GM21447 (cell line): Measurements from ENCODE around the gene SEMA5B.

Experiments
- ATAC-seq: cut with Tn5 transposase; IDR thresholded peaks from one replicate; pipeline ENCODE4 v1.9.1; 2021; ENCODE audit not compliant: unreplicated experiment

Gene SEMA5B

DNA sequence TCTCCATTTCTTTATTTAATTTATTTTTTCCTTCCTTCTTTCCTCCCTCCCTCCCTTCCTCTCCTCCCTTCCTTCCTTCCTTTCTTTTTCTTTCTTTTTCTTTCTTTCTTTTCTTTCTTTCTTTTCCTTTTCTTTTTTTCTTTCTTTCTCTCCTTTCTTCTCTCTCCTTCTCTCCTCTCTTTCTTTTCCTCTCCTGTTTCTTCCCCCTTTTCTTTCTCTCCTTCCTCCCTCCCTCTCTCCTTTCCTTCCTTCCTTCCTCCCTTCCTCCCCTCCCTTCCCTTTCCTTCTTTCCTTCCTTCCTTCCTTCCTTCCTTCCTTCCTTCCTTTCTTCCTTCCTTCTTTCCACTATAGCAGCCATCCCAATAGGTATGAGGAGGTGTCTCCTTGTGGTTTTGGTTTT is 32.5 kb upstream of the SEMA5B start:
- no peak for ATAC-seq

DNA sequence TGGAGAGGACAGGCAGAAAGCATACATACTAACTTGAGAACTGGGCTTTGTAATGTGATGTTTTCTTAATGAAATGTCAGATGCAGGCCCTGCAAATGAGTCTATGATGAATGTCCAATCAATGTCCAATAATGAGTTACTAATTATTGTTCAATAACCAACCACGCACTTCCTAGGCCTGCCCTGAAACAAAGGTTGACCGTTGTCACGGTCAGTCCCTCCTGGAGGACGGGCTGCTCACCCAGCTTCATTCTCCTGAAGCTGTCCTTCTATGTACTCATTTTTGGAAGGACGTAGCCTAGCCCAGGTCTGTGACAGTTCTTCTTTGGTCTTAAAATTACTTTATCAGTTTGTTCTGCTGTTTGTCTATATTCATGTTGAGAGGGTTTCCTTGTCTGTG is 30.9 kb upstream of the SEMA5B start:
- no peak for ATAC-seq

DNA sequence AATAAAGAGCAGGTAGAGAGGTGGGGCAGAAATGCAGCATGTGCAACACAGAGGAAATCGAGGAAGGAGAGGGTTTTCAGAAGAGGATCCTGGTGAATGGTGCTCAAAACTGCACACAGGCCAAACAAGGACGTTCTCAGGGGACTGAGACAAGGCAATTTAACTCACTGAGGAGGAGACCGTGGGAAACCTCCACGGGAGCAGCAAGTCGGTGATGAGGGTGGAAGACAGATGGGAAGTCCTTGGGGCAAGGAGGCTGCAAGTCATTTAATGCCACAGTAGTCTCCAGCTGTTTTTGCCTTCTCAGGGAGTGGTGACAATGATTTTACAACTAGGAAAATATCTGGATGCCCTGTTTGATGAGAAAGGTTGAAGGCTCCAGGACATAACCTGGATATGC is 27.8 kb upstream of the SEMA5B start:
- ATAC-seq, result no peak

DNA sequence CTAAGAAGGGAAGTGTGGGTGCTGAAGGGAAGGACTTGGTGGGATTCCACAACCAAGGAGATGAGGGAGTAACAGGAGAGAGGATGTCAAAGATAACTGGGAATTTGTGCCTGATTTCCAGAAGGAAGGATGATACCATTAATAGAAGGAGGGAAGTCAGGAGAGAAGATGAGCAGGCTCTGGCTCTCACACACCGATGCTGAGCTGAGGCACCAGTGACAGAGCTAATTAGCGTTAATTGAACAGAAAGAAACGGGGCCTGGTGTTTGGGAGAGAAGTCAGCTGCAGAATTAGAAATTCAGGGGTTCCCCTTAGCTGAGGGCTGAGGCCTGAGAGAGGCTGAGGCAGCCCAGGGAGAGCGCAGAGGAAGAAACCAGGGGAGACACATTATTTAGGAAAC is 27.4 kb upstream of the SEMA5B start:
- ATAC-seq, result no peak

DNA sequence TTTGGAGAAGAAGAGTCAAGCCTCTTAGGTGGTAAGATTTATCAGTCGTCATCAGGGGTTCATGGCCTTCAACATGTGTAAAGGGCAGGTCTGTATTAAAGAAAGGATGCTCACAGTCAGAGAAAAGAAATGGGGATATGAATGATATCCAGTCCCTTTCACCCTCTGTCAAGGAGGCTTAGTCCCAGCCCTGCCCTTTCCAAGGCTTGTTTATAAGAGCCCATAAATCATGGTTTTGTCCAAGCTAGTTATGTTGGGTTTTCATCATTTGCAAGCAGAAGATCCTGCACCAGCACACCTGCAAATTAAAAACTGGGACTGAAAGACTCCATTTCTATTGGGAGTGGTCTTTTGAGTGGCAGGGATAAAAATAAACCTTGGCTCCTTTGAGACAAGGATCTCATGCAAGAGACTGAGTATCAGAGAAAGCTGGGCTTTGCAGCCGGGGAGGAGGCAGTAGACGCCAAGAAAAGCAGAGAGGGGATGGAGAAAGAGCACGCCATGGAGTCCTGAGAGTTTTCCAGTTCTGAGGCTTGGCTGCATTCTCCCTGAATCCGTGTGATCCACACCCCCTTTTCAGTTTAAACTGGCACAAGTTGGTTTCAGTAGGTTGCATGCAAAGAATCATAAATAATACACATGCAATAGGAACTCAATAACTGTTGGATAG is 26.7 kb upstream of the SEMA5B start:
- no peak for ATAC-seq

DNA sequence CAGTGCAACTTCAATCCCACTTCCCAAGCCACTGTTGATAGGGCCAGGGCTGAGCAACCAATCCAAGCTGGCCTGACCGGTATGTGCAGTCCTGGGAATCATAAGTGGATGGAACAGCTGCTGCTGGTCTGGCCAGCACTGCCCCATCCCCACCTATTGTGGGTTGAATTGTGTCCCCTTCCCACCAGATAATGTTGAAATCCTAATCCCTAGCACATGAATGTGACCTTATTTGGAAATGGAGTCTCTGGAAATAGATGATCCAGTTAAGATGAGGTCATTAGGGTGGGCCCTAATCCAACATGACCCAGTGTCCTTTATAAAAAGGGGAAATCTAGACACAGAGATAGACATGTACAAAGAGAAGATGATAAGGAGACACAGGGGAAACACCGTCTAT is 25.5 kb upstream of the SEMA5B start:
- no peak for ATAC-seq

DNA sequence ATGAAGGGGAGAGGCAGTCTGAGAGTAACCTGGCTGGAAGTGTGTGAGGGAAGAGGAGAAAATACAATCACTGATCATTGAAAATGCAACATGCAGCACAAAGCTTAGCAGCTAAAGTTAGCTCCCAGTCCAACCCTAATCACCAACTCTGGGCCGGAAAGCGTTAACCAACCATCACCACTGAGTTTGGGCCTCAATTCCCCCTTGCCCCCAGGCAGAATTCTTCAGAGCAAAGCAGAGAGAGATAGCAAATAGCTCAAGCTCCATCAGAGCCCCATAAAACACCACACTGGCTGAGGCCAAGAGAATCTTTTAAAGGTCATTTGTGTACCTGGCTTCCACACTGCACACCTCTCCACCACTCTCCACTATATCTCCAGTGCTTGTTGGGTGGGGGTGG is 23.1 kb upstream of the SEMA5B start:
- ATAC-seq, result no peak

DNA sequence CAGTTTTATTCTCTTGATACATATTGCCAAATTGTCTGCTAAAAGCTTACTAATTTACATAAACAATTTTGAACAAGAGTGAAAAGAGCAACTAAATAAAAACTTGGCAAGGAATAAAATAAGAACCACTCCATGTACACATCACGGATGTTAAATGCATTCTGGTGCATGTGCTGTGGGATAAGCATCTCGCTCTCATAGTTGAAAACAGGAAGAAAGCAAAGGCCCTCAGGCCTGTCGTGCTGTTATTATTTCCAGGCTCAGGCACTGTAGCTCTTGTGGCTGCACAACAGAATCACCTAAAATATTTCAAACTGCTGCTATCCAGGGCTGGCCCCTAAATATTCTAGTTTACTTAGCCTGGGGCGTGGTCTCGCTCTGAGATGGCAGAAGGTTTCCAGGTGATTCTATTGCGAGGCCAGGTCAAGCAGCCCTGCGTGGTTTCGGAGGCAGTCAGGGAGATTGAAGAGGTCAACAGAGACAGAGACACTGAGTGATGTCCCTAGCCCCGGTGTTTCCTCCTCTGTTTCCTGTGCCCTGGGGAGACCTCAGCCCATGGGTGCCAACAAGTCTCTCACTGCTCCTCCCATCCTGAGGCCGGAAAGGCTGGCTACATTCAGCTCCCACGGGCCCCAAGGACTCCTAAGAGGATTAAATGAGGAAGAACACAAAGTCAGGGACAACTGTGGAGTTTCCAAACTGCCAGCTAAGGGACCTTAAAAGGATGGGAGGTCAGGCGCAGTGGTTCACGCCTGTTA is 21.1 kb upstream of the SEMA5B start:
- no peak for ATAC-seq

DNA sequence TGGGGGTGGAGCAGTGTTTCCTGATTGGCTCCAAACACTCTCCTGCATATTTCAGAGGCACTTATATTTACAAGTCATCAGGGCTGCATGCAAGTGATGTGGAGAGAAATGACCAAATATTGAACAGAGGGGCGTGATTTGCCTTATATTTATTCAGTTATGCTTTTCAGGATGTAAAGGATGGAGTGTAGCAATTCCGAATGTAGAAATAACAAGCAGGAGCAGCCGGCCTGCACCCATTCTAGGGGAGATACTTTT is 19.4 kb upstream of the SEMA5B start:
- ATAC-seq, result no peak

DNA sequence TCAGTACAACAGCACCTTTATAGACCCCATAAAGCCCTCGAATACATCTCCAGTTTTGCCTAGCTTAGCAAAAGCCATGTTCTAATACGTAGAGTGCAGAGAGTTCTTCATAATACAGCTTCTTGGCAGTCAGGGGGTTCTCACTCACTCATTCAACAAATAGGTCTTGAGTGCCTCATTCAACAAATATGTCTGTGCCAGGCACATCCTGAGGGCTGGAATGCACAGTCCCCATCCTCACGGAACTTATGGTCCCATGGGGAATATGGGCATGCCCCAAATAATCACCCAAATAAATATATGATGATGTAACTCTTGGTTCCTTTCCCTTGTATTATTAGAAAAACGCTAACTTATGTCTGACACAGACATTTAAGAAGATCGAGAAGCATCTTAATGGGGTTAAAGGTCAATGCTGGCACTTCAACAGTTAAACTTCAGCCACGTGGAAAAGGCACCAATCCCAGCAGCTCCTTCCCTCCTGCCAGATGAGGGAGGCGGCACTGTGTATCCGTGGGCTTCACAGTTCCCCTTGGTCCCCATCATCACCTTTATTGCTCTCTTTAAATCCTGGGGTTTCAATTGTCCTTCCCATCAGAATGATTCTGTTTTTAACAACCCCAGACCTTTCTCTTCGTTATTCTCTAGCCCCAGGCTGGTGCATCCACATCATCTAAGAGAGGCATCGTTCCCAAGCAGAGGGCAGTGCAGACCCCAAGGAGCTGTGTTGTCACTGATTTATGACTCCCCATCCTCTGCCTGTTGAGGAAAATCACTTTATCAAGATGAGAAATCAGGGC is 18.9 kb upstream of the SEMA5B start:
- ATAC-seq, result no peak

DNA sequence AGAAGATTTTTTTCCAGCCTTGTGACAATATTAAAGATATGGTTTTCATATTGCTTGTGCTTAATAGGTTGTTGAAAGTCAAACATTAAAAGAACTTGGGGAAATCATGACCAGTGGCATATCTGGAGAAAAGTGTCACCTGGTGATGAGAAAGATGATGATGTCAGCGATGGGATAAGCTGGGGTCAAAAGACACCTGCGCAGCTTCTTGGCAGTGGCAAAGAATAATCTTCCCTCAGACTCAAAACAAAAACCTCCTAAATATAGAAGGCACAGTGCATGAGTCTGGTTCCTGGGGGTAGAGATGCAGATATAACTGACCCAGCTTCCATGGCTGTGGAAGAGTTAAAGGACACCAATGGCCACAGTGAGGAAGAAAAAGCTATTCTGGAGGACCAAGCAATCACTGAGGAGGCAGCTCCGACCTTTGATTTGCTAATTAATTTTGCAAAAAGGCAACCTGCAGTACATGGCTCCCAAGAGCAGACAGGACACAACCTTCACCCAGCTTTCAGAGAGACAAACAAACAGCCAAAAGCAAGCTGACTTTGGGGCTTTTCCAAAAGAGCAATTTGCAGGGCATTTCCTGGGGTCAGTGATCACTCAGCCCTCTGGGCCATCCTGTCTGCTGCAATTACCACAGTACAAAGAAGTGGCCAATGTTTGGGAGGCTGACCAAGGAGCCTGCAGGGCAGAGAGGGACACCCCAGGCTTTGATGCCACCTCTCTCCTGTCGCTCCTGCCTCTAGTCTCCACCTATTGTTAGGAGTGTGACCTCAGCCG is 17.6 kb upstream of the SEMA5B start:
- no peak for ATAC-seq

DNA sequence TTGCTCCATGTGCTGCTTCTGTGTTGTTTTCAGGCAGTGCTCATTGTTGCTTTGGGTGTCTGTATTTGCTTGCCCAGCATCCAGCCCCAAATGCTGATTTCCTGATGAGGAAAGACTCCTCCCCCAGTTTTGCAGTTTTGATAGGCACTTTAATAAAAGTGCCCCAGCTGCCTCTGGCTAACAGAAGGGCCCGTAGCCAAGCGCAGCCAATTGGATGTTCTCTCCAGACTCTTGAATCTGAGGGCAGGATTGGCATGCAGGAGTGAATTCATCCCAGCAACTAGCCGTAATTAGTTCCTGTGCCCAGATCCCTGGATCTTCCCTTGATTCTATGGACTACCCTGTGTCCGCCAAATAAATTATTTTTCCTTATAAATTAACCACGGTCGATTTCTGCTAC is 14.8 kb upstream of the SEMA5B start:
- ATAC-seq, result no peak

DNA sequence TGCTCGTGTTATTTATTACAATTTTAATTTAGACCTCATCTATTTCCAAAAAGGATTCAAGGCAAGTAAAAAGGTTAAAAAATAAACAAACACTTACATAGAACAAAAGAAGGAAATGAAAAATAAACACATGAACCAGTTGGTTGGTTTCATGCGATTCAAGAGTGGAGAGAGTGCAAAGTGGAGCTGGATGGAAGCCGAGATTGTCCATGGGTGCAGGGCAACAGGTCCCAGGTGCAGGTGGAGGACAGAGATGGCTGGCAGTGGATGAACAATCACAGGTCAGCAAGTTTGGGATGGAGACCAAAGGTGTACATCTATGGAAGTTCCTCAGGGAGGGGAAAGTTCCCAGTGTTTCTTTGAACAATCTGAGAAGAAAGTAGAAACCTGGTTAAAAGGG is 11.6 kb upstream of the SEMA5B start:
- no peak for ATAC-seq

DNA sequence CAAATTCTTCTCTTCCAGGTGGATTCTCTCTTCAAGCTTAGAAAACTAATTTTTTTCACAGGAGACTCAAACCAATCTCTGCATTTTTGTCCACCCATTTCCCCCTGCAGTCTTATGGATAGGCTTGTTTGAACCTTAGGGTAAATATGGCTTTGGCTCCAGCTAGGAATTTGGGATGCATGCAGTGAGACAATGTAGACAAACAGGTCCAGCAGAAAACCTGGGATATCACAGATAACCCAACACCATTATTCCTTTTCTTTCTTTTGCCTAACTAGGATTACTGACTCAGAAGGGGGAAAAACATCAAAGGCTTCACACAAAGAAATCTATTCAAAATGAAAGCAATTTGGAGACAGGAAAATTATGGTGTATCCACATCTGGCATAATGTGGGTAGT is 11.2 kb upstream of the SEMA5B start:
- no peak for ATAC-seq

DNA sequence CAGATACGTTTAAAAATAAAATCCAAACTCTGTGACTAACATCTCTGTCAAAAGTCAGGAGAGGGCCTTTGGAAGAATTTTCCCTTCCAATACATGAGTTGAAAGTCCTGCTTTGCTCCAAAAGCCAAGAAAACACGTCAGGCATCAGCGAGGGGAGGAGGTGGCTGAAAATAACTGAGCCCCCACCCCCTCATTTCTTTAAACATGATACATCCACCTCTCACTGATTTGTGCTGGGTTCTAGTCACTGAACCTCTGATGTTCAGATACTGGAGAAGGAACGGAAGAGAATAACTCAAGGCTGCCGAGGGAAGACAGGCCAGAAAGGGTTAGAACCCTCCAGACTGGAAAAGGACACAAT is 9.4 kb upstream of the SEMA5B start:
- no peak for ATAC-seq

DNA sequence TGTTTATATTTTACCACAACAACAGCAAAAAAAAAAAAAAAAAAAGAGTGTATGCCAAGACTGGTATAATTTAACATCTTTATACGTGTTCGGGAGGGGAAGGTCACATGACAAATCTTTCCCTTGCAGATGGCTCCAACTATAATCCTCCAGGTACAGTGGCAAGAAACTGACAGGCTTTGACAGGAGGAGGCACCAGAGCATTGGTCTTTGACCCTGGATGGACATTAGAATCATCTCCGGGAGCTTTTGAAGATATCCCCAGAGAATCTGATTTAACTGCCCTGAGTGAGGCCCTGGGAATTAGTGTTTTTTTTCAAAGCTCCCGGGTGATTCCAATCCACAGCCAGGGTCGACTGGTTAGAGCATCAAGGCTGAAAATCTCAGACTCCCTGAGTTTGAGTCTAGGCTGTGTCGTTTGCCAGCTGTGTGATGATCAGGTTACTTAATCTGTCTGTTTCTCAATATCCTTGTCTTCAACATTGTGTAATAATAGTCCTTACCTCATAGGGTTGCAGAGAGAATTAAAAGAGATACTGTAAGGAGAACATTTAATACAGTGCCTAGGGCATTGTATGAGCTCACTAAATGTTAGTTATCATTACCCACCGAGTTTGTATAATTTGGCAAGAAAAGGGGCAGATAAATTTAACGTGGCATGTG is 8.9 kb upstream of the SEMA5B start:
- no peak for ATAC-seq

DNA sequence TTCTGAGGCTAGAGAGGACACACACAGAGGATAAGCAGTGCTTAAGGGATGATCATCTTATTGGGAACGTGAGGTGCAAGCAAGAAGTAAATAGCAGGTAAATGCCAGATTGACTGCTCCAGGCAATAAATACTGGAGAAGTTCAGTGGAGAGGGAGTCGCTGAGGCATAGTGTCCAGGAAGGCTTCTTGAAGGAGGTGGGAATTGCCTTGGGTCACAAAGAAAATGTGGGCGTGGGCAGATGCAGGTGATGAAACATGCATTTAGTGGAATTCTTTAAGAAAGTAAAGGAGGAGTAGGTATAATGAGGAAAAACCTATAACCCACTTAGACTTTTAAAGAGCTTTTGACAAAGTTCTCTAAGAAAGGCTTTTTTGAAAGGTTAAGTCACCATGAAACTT is 7.4 kb upstream of the SEMA5B start:
- no peak for ATAC-seq

DNA sequence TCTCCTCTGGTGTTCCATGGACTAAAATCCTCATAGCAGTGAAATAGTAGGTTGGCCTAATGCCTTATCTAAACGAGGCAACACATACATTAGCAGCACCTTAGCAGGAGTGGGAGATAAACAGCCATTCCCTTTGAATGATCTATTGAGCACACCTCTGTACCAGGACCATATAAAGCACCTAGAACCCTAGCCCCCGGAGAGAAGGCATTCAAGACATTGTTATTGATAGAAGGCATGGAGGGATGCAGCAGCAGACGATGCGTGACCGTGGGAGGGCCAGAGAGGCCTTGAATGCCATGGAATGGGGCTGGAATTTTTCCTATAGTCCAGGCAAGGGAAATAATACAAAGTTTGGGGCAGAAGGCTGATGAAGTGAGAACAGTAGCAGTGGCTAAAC is 6.6 kb upstream of the SEMA5B start:
- no peak for ATAC-seq

DNA sequence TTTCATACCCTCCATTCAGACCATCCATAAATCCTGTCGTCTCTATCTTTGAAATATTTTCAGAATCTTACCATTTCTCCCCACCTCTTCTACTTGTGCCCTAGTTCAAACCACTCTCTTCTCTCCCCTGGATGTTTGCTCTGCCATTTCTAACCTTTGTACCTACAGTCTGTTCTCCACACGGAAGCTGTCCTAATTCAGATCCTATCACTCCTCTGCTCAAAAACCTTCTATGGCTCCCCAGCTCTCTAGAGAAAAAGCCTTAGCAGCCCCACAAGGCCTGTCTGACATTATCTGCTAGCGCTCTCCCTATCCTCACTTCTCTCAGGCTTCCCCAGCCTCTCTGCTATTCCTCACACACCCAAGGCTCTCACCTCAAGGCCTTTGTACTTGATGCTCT is 4.5 kb upstream of the SEMA5B start:
- ATAC-seq, result no peak

DNA sequence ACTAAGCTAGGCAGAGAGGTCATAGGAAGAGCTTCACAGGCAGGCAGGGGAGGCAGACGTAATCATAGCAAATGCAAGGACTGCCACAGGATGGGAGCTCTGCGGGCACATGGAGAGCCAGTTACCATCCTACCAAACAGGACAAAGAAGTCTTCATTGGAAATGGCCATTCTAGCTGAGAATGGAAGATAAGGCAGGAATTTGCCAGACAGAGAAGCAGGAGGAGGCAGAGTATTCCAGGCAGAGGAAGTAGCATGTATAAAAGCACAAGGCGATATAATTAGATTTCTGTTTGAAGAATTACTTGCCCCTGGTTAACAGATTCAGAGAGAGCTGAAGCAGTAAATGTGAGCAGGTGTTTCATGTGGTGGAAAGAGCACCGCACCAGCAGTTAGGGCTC is 3.5 kb upstream of the SEMA5B start:
- ATAC-seq, result no peak

DNA sequence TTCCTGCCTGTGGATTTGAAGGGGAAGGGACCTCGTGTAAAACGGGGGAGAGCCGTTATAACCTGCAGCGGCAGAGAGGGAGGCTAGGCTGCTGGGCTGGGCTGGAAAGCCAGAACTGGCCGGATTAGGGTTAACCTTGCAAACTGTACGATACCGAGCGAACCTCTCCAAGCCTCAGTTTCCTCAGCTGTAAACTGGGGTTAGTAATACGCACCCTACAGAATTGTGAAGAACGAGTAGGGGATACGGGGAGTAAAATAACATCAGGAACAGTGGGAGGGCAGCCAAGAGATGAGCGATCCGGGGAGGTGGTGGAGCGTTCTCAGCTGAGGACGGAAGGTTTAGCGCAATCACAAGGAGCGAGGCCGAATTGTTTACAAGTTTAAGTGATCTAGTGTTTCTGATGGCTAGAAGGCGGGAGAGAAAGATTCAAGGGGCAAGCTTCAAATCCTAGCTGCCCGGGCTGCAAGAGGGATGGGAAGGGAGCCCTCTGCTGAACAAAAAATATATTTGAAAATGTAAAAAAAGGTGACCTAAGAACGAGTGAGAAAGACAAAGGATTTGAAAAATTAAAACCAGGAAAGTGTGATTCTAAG is 768 bp upstream of the SEMA5B start:
- no peak for ATAC-seq
